ENCODE data around the gene PRKAR1B. TPM values are rescaled to one million over a fixed set of nuclear protein-coding genes. Genes with fewer than 3 reads are reported as not detected.

PRKAR1B gene
- total and polyA plus RNA-seq, 10 of the 15 experiments (the other 5 are each of a cell fraction or from before 2014, with no cell fraction given) = 1.4 to 45.6 (median 19.3) TPM

DNA sequence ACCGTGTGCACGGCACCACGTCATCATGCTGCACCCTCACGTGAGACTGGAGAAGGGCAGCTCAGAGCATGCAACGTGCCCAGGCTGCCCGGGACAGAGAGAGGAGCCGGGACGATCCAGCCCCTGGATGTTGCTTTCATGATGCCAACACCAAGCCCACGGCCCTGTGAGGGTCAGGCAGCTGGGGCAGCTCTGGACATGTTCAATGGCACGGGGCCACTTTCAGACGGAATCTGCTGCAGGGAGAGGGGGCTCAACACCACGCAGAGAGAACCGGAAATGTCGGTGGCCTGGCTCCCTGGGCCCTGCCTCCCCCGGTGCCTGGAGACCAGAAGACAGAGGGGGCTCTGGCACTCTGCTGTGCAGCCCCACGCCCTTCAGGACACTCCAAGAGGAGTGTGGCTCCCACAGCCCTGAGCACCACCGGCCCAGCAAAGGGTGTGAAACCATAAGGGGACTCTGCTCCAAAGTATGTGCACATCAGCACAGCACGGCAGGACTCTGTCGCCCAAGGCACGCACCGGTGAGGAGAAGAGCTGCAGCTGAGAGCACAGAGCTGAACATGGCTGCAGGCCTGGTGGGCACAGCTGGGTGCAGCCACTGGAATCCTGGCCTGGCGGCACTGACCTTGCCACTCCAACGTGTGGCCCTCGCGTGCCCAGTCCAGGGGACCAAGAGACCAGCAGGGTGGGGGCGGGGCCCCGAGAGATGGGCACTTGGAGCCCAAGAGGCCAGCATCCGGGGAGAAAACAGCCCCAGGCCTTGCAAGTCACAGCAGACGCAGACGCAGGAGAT lies 137.1 kb downstream of the PRKAR1B start (continued):
- TF ChIP-seq, protein P1, sequence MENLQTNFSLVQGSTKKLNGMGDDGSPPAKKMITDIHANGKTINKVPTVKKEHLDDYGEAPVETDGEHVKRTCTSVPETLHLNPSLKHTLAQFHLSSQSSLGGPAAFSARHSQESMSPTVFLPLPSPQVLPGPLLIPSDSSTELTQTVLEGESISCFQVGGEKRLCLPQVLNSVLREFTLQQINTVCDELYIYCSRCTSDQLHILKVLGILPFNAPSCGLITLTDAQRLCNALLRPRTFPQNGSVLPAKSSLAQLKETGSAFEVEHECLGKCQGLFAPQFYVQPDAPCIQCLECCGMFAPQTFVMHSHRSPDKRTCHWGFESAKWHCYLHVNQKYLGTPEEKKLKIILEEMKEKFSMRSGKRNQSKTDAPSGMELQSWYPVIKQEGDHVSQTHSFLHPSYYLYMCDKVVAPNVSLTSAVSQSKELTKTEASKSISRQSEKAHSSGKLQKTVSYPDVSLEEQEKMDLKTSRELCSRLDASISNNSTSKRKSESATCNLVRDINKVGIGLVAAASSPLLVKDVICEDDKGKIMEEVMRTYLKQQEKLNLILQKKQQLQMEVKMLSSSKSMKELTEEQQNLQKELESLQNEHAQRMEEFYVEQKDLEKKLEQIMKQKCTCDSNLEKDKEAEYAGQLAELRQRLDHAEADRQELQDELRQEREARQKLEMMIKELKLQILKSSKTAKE (IDR thresholded peaks at IDR 0.05; ENCODE audit: low read depth, poor library complexity, severe bottlenecking) = no peak

GRCh38 chr7:587767-588166 lies 139.3 kb downstream of the PRKAR1B start:
- peaks cover 11% of the 10 kb centered on the region for H3K4me1 ChIP-seq (ENCODE audit: control insufficient read depth, insufficient read depth, low read length)
- in situ Hi-C loops (cut with MboI) (loop anchor here (5.0 kb wide), 1 partner anchor 65 kb away; no protein-coding TSS in a partner anchor), intact Hi-C loops (cut with micrococcal nuclease; ENCODE audit: unreplicated experiment) (no loop called here)
- H3K9ac ChIP-seq (ENCODE audit: control insufficient read depth, insufficient read depth, low read length) = no peak overlapping the region
- no peak for ATAC-seq
- H3K4me2 ChIP-seq (ENCODE audit: control insufficient read depth, insufficient read depth) = no peak overlapping the region
- H3K4me3 ChIP-seq = no peak overlapping the region
- ChIA-PET SMC1A (ENCODE audit: uncharacterized antibody, unreplicated experiment) (no interaction called here), POLR2A (no interaction called here), RAD21 (ENCODE audit: unreplicated experiment) (no interaction called here), CTCF (no interaction called here)
- no peak for FAIRE-seq
- no peak overlapping the region for H2AFZ ChIP-seq (ENCODE audit: control insufficient read depth, low read depth, low read length)
- peaks cover 5% of the 10 kb centered on the region; the same call in 2 of the 3 replicates for H3K9me3 ChIP-seq (replicated peaks; ENCODE audit: control insufficient read depth, insufficient read depth, low read length)
- no TSS peak for BruUV-seq (replicated peaks)
- no peaks in the 10 kb centered on the region for H4K20me1 ChIP-seq (ENCODE audit: control insufficient read depth, insufficient read depth)
- DNase-seq (ENCODE audit: low read depth, low spot score) = no peak
- TF ChIP-seq ASH2L (IDR thresholded peaks at IDR 0.05; ENCODE audit: borderline replicate concordance, low read depth) (no peak), KAT2A (conservative IDR thresholded peaks at IDR 0.05; ENCODE audit: control insufficient read depth, low read depth, low read length) (no peak), BACH1 (IDR thresholded peaks at IDR 0.05; ENCODE audit: borderline replicate concordance) (no peak), BCL11A (IDR thresholded peaks at IDR 0.05; ENCODE audit: low read depth, low read length) (no peak), ZZZ3 (IDR thresholded peaks at IDR 0.05; ENCODE audit: control insufficient read depth, insufficient read length, low read depth) (no peak), EP300 (IDR thresholded peaks at IDR 0.05; ENCODE audit: borderline replicate concordance in 1 of 2, control insufficient read depth in 1 of 2, low read depth in 2 of 2, low read length in 2 of 2) (no peak), NR2F1 (conservative IDR thresholded peaks at IDR 0.05) (no peak), EGR1 (IDR thresholded peaks at IDR 0.05; ENCODE audit: borderline replicate concordance in 1 of 2, low read depth in 2 of 2, low read length in 2 of 2) (no peak), HDAC6 (IDR thresholded peaks at IDR 0.05; ENCODE audit: unreplicated experiment) (no peak), FOXK2 (IDR thresholded peaks at IDR 0.05) (no peak), MTA3 (IDR thresholded peaks at IDR 0.05; ENCODE audit: borderline replicate concordance, low read length) (no peak), IRF4 (IDR thresholded peaks at IDR 0.05; ENCODE audit: low read depth, low read length) (no peak), ZNF384 (IDR thresholded peaks at IDR 0.05; ENCODE audit: borderline replicate concordance, low read depth, low read length) (no peak), NFYB (IDR thresholded peaks at IDR 0.05; ENCODE audit: insufficient read depth, low read depth, low read length) (no peak), YBX1 (IDR thresholded peaks at IDR 0.05) (no peak), SMARCA5 (IDR thresholded peaks at IDR 0.05) (no peak)
- H3K36me3 ChIP-seq (ENCODE audit: control insufficient read depth in 2 of 2, insufficient read depth in 2 of 2, low read length in 1 of 2) = peaks cover 8 to 13% of the 10 kb centered on the region in 2 experiments; a peak in 3 of 4 replicates
- no peak overlapping the region for H3K27ac ChIP-seq (ENCODE audit: control insufficient read depth, insufficient read depth)
- no peaks in the 10 kb centered on the region for H3K27me3 ChIP-seq (replicated peaks in 1 of 2; ENCODE audit: control insufficient read depth in 2 of 2, insufficient read depth in 2 of 2, low read length in 1 of 2)
- H3K79me2 ChIP-seq (ENCODE audit: control insufficient read depth, insufficient read depth, low read length) = no peaks in the 10 kb centered on the region
- WGBS (ENCODE audit: insufficient coverage, insufficient replicate concordance, low lambda C conversion rate, missing lambda C conversion rate) = 97% methylated on average over 12 of the region's 12 CpGs

Data from GM12878 (cell line).